HG03135 (cell line): ENCODE data around the gene NAGLU.

ENCODE experiments used
- ATAC-seq: cut with Tn5 transposase; IDR thresholded peaks from one replicate; pipeline ENCODE4 v1.9.1; 2021; ENCODE audit warnings: mild to moderate bottlenecking, moderate library complexity; ENCODE audit not compliant: unreplicated experiment

The NAGLU gene

DNA sequence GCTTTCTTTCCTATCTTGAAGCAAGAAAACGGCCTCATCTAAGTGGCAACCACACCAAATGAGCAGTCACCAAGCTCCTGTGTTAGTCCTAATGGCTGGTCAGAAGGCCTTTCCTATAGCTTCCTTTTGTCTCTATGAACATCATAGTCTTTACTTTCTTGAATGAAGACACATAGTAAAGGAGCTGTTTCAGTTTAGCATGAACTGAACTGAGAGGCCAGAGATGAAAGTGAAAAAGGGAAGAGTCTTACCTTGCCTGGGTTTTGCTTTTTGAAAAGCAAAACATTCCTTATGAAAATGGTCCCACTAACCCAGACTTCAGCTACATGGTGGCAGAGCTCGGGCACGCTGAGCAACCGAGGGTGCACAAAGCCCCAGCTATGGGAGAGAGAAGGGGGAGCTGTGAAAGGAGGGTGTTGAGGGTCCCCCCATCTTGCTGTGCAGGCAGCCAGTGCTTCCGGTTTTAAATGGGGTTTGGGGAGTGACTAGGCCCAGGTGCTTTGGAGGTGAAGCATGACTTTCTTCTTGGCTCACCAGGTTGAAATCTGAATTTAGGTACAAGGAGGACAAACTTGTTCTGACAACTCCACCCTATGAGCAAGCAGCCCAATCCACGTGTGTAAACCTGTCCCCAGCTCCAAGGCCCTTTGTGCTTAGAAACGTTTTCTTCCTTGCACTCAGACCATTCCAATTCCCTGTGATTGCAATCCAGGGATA lies 50.6 kb downstream of the NAGLU start:
- no peak for ATAC-seq

DNA sequence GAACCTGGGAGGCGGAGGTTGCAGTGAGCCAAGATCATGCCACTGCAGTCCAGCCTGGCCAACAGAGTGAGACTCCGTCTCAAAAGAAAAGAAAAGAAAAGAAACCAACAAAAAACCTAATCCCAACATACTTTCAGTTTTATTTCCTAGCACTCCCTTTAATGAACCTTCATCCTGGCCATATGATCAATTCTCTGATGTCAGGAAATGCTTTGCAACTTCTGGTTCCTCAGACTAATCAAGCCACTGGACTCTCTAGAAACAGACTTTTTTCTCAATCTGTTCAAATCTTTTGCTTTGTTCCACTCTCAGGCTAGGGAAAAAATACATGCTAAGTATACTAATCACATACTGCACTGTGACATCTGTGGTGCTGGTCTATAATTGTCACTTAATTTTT lies 54.8 kb downstream of the NAGLU start:
- no peak for ATAC-seq

DNA sequence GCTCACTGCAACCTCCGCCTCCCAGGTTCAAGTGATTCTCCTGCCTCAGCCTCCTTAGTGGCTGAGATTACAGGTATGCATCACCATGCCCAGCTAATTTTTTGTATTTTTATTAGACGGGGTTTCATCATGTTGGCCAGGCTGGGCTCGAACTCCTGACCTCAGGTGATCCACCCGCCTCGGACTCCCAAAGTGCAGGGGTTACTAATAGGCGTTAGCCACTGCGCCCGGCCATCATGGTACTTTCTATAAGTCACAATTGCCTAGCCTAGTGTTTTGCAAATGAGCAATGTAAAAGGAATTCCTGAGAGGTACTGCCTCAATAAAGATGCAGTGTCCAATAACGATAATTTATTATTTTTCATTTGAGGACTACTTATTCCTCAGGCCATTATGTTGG lies 55.4 kb downstream of the NAGLU start:
- ATAC-seq: no peak
